Kidney (tissue), 14 donors: Measurements from ENCODE around the gene EIF1AX. TPM values are rescaled to one million over a fixed set of nuclear protein-coding genes. Genes with fewer than 3 reads are reported as not detected.

Experiments used
- DNase-seq, 5 donors: peaks; one replicate each; pipeline ENCODE4 v3.0.0-alpha.2; 2013 to 2020
- FAIRE-seq: peaks from 2 replicates; lab custom pipeline; 2012; peaks lifted over from hg19 to GRCh38; lab: Jason Lieb, UNC
- H3K27ac ChIP-seq, 2 donors: one replicate each; pipeline ENCODE4 v1.7.0; 2013; ENCODE audit warnings: low read depth in 2 of 2, low read length in 2 of 2, inconsistent platforms in 1 of 2
- H3K27me3 ChIP-seq: one replicate; pipeline ENCODE4 v1.7.1; 2013; ENCODE audit warnings: low read length, inconsistent platforms; ENCODE audit not compliant: control insufficient read depth, insufficient read depth
- H3K36me3 ChIP-seq, 3 donors: one replicate each; pipeline versions ENCODE4 v1.7.0 to v1.7.1; 2013; ENCODE audit warnings: low read length in 3 of 3, control low read depth in 1 of 3, inconsistent platforms in 1 of 3; ENCODE audit not compliant: insufficient read depth in 3 of 3, control insufficient read depth in 2 of 3
- H3K4me1 ChIP-seq, 3 donors: one replicate each; pipeline versions ENCODE4 v1.7.0 to v1.7.1; 2013; ENCODE audit warnings: low read length in 3 of 3, inconsistent platforms in 1 of 3, low read depth in 1 of 3; ENCODE audit not compliant: control insufficient read depth in 2 of 3, insufficient read depth in 2 of 3
- H3K4me3 ChIP-seq, 3 donors: one replicate each; pipeline versions ENCODE4 v1.7.0 to v1.8.1; 2013; ENCODE audit warnings: low read length in 3 of 3, control low read depth in 1 of 3, inconsistent platforms in 1 of 3
- H3K9ac ChIP-seq, 3 donors: one replicate each; pipeline versions ENCODE4 v1.7.0 to v1.7.1; 2013; ENCODE audit warnings: low read length in 3 of 3, control low read depth in 1 of 3, inconsistent platforms in 1 of 3
- H3K9me3 ChIP-seq, 3 donors: one replicate each; pipeline versions ENCODE4 v1.7.0 to v1.7.1; 2013; ENCODE audit warnings: low read length in 3 of 3, control low read depth in 1 of 3, inconsistent platforms in 1 of 3; ENCODE audit not compliant: control insufficient read depth in 2 of 3, insufficient read depth in 1 of 3
- CTCF ChIP-seq: IDR thresholded peaks from 3 replicates; pipeline ENCODE4 v1.5.1; 2012; ENCODE audit warnings: mild to moderate bottlenecking, moderate library complexity, borderline replicate concordance; ENCODE audit not compliant: insufficient read depth; ENCODE audit errors: extremely low read depth
- intact Hi-C: fragments of 100-400 bp; cut with DNase I; formaldehyde crosslinking; loops from one replicate; pipeline ENCODE4 v1.11.1; 2022
- polyA plus RNA-seq: library from polyadenylated mRNA; stranded (reverse); fragments of 350-450 nt; fragmentation: Illumina TruSeq; extraction: RNeasy Lipid Tissue Mini Kit (QIAGEN cat#74804); gene quantifications from one replicate; pipeline ENCODE4 v1.2.3, GENCODE V29; 2014; ENCODE audit warnings: low read depth, low replicate concordance; ENCODE audit not compliant: insufficient read depth
- total RNA-seq: library from RNA; stranded (reverse); fragmentation: NEBNext Ultra II Directional; extraction: Animal tissue kit (Norgen Biotek cat#: 25700); gene quantifications from one replicate; pipeline ENCODE4 v1.2.1, GENCODE V29; 2021
- donor health status: control.
- donor health status: control.
- donor health status: control.
- donor health status: control.
- donor health status: control.
- donor health status: DM: yes; HTN: yes; CAD: no.
- donor health status: Normal renal cell carcinoma (clear cell type).

EIF1AX gene
- total and polyA plus RNA-seq, 2 donors from 2014 or later = 29.4 to 104 TPM

GRCh38 chrX:20124964-20125363 lies 16.7 kb downstream of the EIF1AX start:
- TF ChIP-seq CTCF = no peak
- Histone ChIP-seq H3K4me1 (no peaks in the 10 kb centered on the region), H3K4me3 (no peak overlapping the region), H3K27ac (no peak overlapping the region), H3K9me3 (no peaks in the 10 kb centered on the region), H3K9ac (no peak overlapping the region), H3K36me3 (peaks cover 0 to 3% (median 0%) of the 10 kb centered on the region in 3 donors), H3K27me3 (no peaks in the 10 kb centered on the region)
- FAIRE-seq (no peak), DNase-seq (no peak)
- intact Hi-C loops = no loop called here

- peaks cover 17% of the 10 kb centered on the region for H3K27me3 ChIP-seq
Observed at GRCh38 chrX:20118065-20118824, 23.4 kb downstream of the EIF1AX start.

GRCh38 chrX:20116577-20117240 lies 24.9 kb downstream of the EIF1AX start, which contains the start of gene MAP7D2:
Gene MAP7D2, minus strand, starts transcription at chrX:20116907. Its CDS starts 28 bp downstream, at chrX:20116879.
- H3K27ac ChIP-seq = no peak within 1 kb of the TSS
- peak within 1 kb of the TSS in 1 of 3 donors; percentile 29 for H3K4me3 ChIP-seq
- intact Hi-C loops = no loop called here
- DNase-seq = peak in 3 of 5 donors; percentile 14 to 36 (median 26)
- H3K4me1 ChIP-seq = no peaks in the 10 kb centered on the region
- no peaks in the 10 kb centered on the region for H3K36me3 ChIP-seq
- no peaks in the 10 kb centered on the region for H3K9me3 ChIP-seq
- FAIRE-seq = no peak
- TF ChIP-seq CTCF = no peak
- H3K27me3 ChIP-seq = peaks cover 17% of the 10 kb centered on the region
- no peak within 1 kb of the TSS for H3K9ac ChIP-seq

More at GRCh38 chrX:20118065-20118824, 23.4 kb downstream of the EIF1AX start:
- H3K4me3 ChIP-seq = no peak overlapping the region
- no peak for TF ChIP-seq CTCF
- no peak overlapping the region for H3K27ac ChIP-seq
- no peak for FAIRE-seq
- DNase-seq = no peak
- no peaks in the 10 kb centered on the region for H3K36me3 ChIP-seq
- H3K4me1 ChIP-seq = no peaks in the 10 kb centered on the region
- no peak overlapping the region for H3K9ac ChIP-seq
- intact Hi-C loops = no loop called here
- no peaks in the 10 kb centered on the region for H3K9me3 ChIP-seq
